ENCODE measurements around the gene PEX26.
"Not testable (repeated sequence)": the region's sequence is repeated elsewhere in the genome, so short reads cannot be mapped to it uniquely, and the experiment has no call there.

DNA sequence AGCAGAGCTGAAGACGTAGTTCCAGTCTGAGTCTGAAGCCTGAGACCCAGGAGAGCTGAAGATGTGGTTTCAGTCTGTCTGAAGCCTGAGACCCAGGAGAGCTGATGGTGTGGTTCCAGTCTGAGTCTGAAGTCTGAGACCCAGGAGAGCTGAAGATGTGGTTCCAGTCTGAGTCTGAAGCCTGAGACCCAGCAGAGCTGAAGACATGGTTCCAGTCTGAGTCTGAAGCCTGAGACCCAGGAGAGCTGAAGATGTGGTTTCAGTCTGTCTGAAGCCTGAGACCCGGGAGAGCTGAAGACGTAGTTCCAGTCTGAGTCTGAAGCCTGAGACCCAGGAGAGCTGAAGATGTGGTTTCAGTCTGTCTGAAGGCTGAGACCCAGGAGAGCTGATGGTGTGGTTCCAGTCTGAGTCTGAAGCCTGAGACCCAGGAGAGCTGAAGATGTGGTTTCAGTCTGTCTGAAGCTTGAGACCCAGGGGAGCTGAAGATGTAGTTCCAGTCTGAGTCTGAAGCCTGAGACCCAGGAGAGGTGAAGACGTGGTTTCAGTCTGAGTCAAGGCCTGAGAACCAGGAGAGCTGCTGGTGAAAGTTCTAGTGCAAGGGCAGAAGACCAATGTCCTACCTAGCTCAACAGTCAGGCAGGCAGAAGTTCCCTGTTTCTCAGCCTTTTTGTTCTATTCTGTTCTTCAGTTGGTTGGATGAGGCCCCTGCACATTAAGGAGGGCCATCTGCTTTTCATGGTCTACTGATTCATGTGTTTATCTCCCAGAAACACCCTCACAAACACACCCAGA, 29.0 kb downstream of the PEX26 start:
- TF ChIP-seq, protein P1, sequence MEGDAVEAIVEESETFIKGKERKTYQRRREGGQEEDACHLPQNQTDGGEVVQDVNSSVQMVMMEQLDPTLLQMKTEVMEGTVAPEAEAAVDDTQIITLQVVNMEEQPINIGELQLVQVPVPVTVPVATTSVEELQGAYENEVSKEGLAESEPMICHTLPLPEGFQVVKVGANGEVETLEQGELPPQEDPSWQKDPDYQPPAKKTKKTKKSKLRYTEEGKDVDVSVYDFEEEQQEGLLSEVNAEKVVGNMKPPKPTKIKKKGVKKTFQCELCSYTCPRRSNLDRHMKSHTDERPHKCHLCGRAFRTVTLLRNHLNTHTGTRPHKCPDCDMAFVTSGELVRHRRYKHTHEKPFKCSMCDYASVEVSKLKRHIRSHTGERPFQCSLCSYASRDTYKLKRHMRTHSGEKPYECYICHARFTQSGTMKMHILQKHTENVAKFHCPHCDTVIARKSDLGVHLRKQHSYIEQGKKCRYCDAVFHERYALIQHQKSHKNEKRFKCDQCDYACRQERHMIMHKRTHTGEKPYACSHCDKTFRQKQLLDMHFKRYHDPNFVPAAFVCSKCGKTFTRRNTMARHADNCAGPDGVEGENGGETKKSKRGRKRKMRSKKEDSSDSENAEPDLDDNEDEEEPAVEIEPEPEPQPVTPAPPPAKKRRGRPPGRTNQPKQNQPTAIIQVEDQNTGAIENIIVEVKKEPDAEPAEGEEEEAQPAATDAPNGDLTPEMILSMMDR (IDR thresholded peaks at IDR 0.05) = not testable (repeated sequence)
- not testable (repeated sequence) for TF ChIP-seq POLR2AphosphoS5 (IDR thresholded peaks at IDR 0.05; ENCODE audit: low read depth, low read length); SIN3A (IDR thresholded peaks at IDR 0.05; ENCODE audit: borderline replicate concordance, insufficient read depth, low read depth, low read length); REST (IDR thresholded peaks at IDR 0.05; ENCODE audit: insufficient read depth in 1 of 2, low read depth in 2 of 2, low read length in 1 of 2)
